ENCODE measurements around the gene CTXN1. TPM values are rescaled to one million over a fixed set of nuclear protein-coding genes. Genes with fewer than 3 reads are reported as not detected.

CTXN1 gene
- total and polyA plus RNA-seq, 2 donors (not counting 3 experiments of a cell fraction or from before 2014, with no cell fraction given): 16.0 to 27.6 TPM

GRCh38 chr19:7975037-7975436, 49.1 kb upstream of the CTXN1 start:
- H3K27ac ChIP-seq (ENCODE audit: insufficient read depth, low read depth, low read length): no peak overlapping the region
- no peak overlapping the region for H2AFZ ChIP-seq (ENCODE audit: low read depth, low read length)
- no peaks in the 10 kb centered on the region for H3K9me3 ChIP-seq (replicated peaks; ENCODE audit: control insufficient read depth, insufficient read depth, low read length)
- H3K27me3 ChIP-seq (ENCODE audit: control insufficient read depth in 2 of 2, insufficient read depth in 2 of 2, low read length in 2 of 2): no peaks in the 10 kb centered on the region
- ChIA-PET CTCF (no interaction called here), POLR2A (no interaction called here)
- H4K20me1 ChIP-seq (replicated peaks; ENCODE audit: control insufficient read depth, extremely low read depth, insufficient read depth, low read length): no peaks in the 10 kb centered on the region
- FAIRE-seq (no peak), DNase-seq (ENCODE audit: low read depth, low spot score) (no peak)
- intact Hi-C loops (cut with micrococcal nuclease): no loop called here
- no peak overlapping the region for H3K4me2 ChIP-seq (ENCODE audit: insufficient read depth, low read length)
- dilution Hi-C loops (cut with MboI; ENCODE audit: extremely low pct_ligation_motif_present, low sequenced_read_pairs): no loop called here
- H3K4me3 ChIP-seq (replicated peaks in 1 of 3; ENCODE audit: insufficient read depth in 1 of 3, low read depth in 1 of 3, low read length in 3 of 3): no peak overlapping the region
- no peaks in the 10 kb centered on the region for H3K9me1 ChIP-seq (replicated peaks; ENCODE audit: control insufficient read depth, extremely low read depth, insufficient read depth, low read length)
- no peak overlapping the region for H3K9ac ChIP-seq (replicated peaks; ENCODE audit: extremely low read depth, insufficient read depth, low read length)
- H3K36me3 ChIP-seq (ENCODE audit: control insufficient read depth in 2 of 2, extremely low read depth in 1 of 2, insufficient read depth in 2 of 2, low read length in 2 of 2): peaks cover 8 to 57% of the 10 kb centered on the region in 2 experiments
- no peak for TF ChIP-seq GATA2 (IDR thresholded peaks at IDR 0.05; ENCODE audit: insufficient read depth, insufficient read length, low read depth, low read length)
- no peak for TF ChIP-seq EZH2 (IDR thresholded peaks at IDR 0.05; ENCODE audit: borderline replicate concordance, low read depth, low read length, severe bottlenecking)
- no peak for TF ChIP-seq MYC (IDR thresholded peaks at IDR 0.05; ENCODE audit: low read depth, low read length)
- TF ChIP-seq POLR2A (IDR thresholded peaks at IDR 0.05; ENCODE audit: low read depth, low read length): no peak
- TF ChIP-seq MAX (IDR thresholded peaks at IDR 0.05; ENCODE audit: insufficient read depth, insufficient read length): no peak
- TF ChIP-seq CTCF (IDR thresholded peaks at IDR 0.05; ENCODE audit: extremely low read depth in 1 of 2, insufficient read depth in 1 of 2, low read depth in 1 of 2, low read length in 2 of 2): no peak
- TF ChIP-seq POLR2AphosphoS5 (IDR thresholded peaks at IDR 0.05; ENCODE audit: insufficient read depth, low read depth, low read length): no peak
- no peak for TF ChIP-seq JUN (IDR thresholded peaks at IDR 0.05; ENCODE audit: borderline replicate concordance, insufficient read depth, insufficient read length, low read depth)
- no peak for TF ChIP-seq FOS (IDR thresholded peaks at IDR 0.05; ENCODE audit: borderline replicate concordance, insufficient read depth, low read length)
- H3K79me2 ChIP-seq (ENCODE audit: control insufficient read depth, insufficient read depth, low read length): no peaks in the 10 kb centered on the region
- BruUV-seq (replicated peaks): no TSS peak
- H3K4me1 ChIP-seq (ENCODE audit: control insufficient read depth, extremely low read depth, insufficient read depth, low read length): no peaks in the 10 kb centered on the region
